NCI-H1105 treated with DMSO at 0.1 percent for 48 hours (cell line): ENCODE results near the gene FAM177B.
"Not testable (repeated sequence)": the region's sequence is repeated elsewhere in the genome, so short reads cannot be mapped to it uniquely, and the experiment has no call there.

ENCODE experiments used
- DNase-seq: peaks from one replicate; lab custom pipeline; 2025; lab: John Stamatoyannopoulos, UW

The FAM177B gene

DNA sequence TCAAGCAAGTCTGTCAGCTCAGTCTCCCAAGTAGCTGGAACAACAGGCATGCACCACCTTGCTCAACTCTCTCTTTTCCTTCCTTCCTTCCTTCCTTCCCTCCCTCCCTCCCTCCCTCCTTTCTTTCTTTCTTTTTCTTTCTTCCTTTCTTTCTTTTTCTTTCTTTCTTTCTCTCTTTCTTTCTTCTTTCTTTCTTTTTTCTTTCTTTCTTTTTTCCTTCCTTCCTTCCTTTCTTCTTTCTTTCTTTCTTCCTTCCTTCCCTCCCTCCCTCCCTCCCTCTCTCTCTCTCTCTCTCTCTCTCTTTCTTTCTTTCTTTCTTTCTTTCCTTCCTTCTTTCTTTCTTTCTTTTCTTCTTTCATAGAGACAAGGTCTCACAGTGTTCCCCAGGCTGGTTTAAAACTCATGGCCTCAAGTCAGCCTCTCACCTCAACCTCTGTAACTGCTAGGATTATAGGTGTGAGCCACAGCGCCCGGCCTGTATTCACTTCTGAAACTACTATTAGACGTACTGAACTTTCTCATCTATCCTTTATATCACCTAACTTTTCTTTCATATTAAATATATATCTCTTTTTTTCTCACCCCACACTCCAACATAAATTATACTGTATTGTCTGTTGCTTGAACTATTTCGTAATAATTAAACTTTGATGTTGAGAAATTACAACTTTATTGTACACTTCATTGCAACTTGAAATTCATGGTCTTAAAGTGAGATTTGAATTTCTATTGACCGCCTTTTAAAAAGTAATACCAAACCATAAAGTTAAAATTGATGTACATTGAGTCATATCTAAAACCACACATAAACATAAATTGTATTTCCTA is 4.8 kb downstream of the FAM177B start:
- DNase-seq, result not testable (repeated sequence)

DNA sequence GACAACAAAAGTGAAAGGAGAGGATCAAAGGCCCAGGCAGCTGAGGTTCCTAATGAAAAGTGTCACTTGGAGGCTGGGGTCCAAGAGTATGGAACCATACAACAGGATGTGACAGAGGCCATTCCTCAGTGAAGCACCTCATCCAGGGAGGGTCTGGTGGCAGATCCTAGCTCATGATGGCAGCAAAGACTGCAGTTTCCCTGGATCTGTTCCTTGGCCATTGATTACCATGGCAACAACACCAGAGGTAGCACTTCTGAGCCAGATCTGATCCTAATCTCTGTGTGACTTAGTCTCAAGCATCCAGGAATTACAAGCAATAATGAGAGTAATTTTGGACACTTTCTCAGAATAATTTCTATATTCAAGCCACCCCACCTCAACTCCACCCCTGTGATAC is 12.9 kb downstream of the FAM177B start:
- peak; percentile 10 for DNase-seq

DNA sequence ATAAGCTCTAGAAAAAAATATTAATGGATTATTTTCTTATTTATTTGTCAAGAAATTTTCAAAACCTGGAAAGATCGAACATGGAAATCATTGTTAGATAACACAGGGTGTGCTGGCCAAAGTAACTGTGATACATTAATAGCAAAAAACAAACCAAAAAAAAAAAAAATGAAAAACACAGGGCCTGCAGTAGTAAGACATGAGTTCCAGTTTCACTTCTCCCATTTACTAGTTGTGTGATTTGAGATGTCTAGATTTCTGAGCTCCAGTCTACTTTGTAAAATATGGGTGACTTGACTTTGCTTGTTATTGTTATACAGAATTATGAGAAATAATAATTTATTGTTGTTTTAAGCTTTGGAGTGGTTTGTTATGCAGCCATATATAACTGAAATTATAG is 13.6 kb downstream of the FAM177B start:
- no peak for DNase-seq

DNA sequence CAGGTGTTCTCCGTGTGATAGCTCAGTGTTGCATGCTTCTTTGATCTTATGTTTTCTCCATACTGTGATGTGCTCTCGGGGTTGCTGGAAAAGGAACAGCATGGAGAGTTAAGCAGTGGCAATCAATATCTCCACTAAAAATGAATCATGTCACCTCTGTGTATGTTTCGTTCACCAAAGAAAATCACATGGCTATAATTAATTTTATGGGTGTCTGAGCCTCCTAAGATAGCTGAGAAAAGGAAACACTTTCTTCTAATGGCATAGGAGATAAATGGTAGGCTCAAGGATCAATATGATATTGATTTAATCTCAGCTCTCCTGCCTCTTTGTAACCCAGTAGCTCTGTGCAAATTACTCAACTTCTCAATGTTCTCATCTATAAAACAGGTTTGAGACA is 14.3 kb downstream of the FAM177B start:
- DNase-seq, result no peak

DNA sequence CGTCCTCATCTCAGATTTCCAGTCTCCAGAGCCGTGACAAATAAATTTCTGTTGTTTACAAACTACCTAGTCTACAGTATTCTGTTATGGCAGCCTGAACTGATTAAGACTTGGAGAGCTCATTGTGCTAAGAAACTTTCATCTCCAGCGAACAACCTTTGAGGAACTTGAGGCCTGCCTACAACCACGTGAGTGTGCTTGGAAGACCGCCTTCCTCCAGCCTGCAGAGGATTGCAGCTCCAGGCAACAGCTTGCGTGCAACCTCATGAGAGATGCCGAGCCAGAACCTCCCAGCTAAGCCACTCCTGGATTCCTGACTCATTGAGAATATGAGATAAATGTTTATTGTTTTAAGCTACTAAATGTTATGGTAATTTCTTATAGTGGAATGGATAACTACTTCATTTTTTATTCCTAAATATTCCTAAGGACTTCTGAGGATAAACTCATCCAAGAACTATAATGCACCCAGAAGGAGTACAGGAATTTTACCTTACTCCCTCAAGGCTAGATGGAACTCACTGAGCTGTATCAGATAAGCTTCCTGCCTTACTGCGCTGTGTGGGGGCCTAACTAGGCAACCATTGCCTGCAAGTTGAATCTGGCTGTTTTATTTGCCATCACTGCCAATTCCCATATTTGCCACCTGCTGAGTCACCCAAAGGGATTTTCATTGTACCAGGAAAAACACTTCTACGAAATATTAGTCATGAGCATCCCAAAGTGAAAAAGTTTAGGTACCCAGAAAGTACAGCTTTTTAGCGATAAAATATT is 17.6 kb downstream of the FAM177B start:
- DNase-seq, result no peak

DNA sequence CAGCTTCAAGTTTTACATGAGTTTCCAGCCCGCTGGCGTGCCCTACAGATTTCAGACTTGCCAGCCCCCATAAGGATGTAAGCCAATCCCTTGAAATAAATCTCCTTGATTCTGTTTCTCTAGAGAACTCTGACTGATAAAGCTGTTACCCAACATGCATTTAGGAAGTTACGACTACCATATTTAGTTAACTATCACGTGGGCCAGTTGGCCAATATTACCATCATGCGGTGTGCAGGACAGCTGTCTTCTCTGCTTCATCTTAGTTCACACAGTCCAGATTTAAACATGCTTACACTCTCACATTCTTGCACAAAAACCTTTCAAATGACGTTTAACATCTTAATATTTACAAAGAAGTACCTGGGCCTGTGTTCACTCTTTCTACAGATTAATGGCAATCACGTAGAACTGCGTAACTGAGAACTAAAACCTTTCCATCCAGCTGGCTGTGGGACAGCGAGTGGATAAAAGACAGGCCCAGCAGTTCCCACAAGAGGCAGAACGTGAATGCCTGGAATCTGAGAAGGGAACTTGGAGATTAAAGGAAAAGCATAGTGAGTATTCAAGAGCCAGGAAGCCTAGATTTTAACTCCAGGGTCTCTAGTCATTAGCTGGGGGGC is 20.8 kb downstream of the FAM177B start:
- no peak for DNase-seq

DNA sequence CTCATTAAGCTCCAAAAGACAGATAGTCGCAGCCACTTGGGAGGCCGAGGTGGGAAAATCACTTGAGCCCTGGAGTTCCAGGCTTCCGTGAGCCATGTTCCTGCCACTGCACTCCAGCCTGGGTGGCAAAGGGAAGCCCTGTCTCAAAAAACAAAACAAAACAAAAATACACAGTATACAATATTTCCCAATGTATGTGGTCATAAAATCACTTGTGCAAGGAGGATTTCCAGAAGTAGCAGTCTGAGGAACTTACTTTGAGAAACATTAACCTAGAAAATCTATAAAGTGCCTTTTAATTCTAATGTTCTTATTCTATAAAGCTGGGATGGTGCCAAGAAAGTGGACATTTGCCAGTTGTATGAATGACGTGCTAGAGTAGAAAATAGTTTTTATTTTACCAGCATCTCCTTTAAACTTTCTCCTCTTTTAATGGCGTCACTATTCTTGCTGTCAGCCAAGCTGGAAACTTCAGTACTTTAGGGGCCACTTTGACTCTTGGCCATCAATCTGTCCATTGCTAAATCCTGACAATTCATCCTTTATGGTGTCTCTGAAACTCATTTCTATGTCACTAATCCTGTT is 22.5 kb downstream of the FAM177B start:
- no peak for DNase-seq

DNA sequence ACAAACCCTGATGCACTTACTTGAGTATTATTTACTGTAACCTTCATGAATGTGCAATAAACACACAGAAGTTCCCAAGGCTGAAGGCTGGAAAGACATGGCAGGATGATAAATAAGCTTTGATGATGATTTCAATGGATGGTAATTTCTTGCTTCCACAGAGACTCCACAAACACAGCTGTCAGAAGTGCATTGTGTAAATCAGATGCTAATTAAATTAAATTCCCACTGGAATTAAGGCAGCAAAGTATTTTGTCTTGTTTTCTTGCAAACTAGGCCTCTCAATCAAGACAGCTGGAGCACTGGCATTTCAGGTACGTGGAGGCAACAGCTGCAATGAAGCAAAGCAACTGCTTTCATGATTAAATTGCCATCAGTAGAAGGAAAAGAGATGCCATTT is 24.1 kb downstream of the FAM177B start:
- no peak for DNase-seq

DNA sequence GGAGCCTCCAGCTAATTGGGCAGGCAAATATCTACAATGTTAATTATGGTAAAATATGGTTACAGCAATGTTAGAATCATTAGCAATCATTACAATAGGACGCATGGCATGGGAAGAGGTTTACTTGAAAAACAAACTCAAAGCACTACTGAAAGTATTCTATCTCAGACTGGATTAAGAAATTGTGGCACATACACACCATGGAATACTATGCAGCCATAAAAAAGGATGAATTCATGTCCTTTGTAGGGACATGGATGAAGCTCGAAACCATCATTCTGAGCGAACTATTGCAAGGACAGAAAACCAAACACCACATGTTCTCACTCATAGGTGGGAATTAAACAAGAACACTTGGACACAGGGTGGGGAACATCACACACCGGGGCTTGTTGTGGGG is 25.2 kb downstream of the FAM177B start:
- not testable (repeated sequence) for DNase-seq

DNA sequence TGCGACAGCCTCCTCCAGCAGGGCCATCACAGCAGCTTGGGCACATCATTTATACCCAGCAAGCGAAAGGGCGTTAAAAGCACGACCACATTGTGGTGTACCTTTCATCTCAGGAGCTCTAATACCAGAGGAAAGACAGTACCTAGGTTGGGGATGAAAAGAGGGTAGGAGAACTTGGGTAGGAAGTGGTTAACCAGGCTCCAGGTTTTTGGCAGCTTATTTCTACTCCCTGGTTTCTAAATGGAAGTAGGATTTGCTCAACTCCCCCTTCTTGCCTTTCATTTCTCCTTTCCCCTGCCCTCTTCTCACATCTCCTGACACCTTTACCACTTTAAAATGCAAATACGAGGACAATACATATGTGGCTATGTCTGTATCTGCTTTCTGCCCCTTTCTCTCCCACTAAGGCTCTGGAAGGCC is 30.2 kb downstream of the FAM177B start:
- no peak for DNase-seq

DNA sequence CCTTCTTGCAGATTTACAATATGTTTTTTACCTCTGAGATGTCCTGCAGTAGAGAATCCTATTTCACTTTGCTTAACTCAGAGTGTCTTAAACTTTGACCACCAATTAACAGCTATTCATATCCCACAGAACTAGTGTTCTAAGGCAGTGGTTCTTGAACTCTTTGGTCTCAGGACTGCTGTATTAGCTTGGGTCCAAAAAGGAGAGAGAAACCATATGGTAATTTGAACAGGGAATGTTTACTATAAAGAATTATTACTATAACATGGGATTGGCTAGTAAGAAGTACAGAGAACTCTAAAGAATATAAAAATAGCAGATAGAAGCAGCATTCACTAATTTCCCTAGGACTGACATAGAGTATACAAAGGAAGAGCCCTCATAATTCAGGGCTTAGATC is 31.6 kb downstream of the FAM177B start:
- DNase-seq, result no peak

DNA sequence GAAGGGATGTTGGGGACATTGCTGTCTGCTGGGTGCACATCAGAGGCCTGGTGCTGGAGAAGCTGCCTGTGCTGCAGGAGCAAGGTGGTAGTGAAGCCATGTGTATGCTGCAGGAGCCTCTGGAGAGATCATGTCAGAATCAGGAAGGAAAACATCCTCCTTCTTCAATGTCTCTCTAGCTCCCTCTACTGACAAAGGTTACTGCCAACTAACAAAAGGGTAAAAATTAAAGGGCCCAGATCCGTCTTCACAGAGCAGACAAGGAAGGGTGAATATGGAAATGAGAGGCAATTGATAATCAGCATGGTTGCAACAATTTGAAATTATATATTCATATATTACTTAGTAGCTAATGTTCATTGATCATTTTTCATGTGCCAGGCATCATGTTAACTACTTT is 32.2 kb downstream of the FAM177B start:
- DNase-seq, result no peak

DNA sequence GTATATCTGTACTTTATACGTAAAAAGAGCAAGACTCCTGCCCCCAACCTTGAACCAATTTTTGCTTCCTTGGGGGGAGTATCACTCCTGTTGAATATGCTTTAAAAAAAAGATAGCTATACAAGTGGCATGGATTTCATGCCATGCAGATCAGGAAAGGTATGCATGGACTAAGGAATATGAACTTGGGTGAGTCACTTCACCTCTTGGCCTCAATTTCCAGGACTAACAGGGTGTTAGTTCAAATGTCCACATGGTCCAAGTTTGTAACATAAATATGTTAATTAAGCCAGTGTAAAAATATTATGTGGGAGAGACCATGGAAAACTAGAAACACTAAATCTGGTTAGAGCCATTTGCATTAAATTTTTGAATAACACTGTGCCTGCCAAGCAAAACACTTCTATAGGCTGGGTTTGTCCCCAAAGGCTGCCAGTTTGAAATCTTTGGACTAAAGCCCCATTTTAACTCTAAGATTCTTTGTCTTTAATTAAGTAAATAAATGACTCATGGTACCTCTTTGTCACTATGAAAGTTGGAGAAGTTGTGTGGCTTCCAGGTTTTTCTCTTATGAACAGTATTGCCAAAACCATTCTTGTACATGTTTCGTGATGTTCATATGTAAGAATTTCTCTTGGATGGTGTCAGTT is 33.1 kb downstream of the FAM177B start:
- no peak for DNase-seq

DNA sequence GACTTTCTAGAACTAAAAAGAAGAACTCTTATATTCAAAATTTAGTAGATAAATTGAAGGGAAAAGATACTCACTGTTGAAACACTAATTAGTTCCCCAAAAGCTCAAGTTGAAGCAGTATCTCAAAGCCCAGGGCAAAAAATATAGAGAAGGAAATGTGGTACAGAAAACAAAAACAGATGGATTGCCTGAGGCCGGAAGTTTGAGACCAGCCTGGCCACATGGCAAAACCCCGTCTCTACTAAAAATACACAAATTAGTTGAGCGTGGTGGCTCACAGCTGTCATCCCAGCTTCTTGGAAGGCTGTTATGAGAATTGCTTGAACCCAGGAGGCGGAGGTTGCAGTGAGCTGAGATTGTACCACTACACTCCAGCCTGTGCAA is 36.0 kb downstream of the FAM177B start:
- DNase-seq, result no peak

DNA sequence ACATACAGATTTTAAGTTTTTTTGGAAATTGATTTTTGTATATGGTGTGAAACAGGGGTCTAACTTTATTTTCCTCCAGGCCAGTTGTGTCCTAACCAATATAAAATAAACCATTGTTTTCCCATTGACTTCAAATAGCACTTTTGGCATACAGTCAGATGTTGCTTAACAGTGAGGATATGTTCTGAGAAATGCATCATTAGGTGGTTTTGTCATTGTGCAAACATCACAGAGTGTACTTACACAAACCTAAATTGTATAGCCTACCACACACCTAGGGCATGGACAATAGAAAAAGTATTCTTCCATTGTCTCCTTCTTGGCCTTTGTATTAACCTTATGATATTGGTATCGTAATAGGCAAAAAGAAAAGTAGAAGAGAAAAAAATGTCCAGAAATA is 40.5 kb downstream of the FAM177B start:
- no peak for DNase-seq

DNA sequence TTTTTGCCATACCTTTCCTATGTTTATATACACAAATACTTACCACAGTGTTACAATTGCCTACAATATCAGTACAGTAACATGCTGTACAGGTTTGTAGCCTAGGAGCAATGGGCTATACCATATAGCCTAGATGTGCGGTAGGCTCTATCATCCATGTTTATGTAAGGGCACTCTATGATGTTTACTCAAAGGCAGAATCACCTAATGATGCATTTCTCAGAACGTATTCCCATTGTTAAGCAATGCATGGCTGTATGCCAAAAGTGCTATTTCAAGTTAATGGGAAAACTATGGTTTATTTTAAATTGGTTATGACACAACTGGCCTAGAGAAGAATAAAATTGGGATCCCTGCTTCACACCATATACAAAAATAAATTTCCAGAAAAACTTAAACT is 41.0 kb downstream of the FAM177B start:
- DNase-seq, result peak; percentile 84

DNA sequence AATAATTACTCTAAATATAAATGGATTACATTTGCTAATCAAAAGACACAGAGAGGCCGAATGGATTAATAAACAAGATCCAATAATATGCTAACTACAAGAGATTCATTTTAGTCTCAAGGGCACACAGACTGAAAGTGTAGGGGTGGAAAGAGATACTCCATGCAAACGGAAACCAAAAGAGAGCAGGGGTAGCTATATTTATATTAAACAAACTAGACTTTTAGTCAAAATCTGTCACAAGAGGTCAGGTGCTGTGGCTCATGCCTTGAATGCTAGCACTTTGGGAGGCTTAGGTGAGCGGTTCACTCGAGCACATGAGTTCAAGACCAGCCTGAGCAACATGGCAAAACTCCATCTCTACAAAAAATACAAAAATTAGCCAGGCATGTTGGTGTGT is 44.2 kb downstream of the FAM177B start:
- DNase-seq, result no peak

DNA sequence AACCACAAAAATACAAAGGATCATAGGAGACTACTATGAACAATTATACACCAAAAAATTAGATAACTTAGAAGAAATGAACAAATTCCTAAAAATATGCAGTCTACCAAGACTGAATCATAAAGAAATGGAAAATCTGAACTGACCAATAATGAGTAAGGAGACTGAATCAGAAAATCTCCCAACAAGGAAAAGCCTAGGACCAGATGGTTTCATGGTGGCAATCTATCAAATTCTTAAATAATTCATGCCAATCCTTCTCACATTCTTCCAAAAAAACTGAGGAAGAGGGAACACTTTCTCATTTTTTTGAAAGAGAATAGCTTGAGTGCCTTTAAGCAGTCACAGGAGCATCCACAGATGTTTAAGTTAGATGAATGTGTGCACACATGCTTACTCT is 46.0 kb downstream of the FAM177B start:
- no peak for DNase-seq

DNA sequence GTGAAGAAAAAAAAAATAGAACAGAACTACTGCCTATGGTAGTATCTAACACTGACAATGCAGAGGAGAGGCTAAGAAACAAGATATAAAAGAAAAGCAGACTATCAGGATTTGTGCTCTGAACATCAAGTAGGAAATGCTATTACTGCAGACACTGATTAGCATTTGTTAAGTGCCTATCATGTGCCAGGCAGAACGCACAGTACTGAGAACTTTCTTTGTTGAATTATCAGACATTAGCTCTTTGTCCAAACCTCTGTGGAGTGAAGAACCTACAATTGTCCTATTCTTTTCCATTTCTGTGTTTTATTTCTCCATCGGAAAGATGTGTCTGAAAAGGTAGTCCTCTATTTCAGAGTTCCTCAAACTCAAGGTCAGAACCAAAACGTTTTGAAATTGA is 47.4 kb downstream of the FAM177B start:
- no peak for DNase-seq

DNA sequence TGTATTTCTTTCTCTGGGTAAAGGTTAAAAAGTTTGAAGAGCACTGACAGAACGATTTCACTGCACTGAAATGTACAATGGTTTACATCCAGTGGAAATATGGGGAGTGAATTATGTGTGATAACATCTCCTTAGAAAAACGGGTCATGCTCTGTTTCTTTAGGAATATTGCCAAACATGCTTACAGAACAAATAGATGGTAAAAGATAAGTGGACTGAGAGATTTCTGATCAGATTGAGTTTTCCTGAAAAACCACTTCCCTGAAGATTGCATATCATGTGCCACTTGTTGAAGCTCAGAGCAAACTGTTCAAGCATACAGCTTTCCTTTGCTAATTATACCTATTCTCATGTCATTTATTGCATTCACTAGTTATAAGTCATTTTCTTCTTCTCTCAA is 47.9 kb downstream of the FAM177B start:
- peak; percentile 43 for DNase-seq

DNA sequence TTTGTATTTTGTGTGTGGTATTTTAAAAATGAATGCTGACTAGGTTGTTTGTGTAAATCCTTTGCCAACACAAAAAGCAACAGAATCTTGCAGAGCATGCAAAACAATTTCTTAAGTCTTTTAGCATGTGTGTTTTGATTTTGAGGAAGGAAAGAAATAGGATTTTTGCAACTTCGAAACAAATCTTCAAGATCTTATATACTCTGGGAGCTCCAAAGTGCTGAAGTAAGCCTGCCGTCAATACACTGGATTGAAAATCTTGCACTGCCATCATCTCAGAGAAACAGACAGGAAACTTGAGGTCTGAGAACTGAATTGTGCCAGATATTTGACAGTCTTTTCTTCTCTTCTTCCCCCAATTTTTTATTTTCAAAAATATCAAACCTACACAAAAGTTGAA is 48.5 kb downstream of the FAM177B start:
- no peak for DNase-seq

DNA sequence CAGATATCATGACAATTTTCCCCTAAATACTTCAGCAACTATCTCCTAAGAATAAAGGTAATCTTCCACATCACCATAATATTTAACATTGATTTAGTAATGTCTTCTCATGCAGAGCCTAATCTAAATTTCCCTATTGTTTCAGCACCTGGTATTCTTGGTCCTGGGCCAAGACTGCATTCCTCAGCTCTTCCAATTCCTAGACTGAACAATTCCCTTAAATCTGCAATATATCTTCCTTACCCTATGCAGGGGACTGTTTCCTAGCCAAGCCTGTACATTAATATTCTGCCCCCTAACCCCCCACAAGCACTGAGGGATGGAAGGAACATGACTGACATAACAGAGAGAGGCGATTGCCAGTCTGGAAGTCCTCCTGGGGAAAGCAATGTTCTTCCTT is 49.1 kb downstream of the FAM177B start:
- DNase-seq, result no peak
